Measurements from ENCODE around the gene CDH13. TPM values are rescaled to one million over a fixed set of nuclear protein-coding genes. Genes with fewer than 3 reads are reported as not detected.

CDH13 gene
- polyA plus RNA-seq, 1 donor = 57.0 TPM

DNA sequence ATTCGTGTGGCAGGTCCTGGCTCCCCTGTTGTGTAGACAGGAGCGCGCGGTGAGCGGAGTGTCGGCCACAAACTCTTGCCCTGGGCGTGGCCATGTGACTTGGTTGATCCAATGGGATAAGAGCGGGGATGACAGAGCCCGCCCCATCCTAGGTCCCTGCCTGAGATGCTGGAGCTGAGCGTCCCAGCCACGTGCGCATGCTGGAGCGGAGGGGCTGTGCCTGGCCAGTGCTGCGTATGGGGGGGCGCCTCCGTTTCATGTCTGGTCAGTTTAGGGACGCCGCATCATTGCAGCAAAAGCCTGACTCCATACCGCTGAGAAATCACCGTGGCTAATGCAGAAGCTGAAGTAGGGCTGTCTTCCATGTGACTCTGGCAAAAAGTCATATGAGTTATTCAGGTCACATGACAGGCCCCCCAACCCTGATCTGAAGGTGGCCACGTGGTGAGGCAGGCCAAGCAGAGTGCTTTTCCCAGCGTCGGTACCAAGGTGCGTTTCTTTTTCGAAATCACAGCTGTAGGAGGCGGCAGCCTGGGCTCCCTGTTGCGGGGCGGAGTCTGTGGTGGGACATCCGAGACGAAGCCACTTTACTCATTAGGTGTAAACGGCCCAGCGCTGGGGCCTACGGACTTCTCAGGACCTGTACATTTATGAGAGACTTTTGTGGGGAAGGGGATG, 1203.5 kb downstream of the CDH13 start:
- no peak for DNase-seq

DNA sequence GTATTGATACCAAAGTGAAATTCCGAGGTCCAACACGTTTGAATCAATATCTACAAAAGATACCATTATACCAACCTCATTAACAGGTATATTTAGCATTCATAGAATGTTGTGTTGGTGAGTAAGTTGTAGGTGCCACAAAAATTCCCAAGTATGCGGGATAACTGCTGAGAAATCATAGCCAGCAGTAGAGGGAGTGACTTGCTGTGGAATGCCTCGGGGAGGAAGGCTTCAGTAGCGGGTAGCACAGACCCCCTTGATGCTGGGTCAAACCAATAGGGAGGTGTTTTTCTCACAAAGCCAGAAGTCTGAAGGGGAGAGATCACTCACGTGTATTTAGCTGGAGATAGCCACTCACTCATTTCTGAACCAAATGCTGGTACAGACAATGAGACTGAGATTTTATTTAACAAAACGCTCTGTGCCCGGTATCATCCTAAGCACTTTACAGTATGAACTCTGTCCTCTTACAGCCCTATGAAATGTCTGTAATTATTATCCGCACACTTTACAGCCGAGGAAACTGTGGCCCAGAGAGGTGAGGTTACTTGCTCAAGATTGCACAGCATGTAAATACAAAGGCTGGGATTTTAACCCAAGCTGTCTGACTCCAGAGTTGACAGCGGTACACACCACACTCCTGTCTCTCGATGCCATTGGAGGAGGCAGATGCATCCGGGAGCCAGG, 1204.1 kb downstream of the CDH13 start:
- DNase-seq = no peak

DNA sequence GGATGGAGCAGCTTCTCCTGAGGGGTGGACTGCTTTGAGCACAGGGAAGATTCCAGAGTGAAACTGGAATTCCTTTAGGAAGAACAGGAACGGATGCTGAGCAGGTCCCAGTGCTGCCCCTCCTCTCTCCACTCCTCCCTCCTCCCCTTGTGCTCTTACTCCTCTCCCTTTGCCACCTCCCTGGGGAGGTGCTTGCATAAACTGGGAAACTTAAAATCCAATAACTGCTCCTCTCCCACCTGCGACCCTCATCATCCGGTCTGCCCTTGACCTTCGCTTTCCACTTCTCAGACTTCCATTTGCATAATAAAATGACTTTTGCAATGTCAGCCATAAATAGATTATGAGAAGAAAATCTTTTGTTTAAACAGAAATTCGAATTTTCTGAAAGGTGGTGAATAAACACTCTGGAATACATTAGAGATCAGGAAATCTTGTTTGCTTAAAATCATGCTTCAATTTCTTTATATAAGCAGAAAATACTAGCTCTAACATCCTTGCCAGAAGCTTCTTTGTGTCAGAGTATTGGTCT, 1204.8 kb downstream of the CDH13 start:
- no peak for DNase-seq

DNA sequence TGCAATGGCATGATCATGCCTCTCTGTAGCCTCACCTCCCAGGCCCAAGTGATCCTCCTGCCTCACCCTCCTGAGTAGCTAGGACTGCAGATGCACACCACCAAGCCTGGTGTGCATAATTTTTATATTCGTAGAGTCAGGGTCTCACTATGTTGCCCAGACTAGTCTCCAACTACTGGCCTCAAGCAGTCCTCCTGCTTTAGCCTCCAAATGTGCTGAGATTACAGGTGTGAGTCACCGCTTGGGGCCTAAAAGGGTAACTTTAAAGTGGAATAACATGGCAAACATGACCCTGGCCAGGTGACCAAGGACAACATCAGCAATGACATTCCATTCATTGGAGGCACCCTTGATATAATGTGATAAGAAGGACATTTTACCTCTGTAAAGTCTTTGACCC, 1207.2 kb downstream of the CDH13 start:
- no peak for DNase-seq

DNA sequence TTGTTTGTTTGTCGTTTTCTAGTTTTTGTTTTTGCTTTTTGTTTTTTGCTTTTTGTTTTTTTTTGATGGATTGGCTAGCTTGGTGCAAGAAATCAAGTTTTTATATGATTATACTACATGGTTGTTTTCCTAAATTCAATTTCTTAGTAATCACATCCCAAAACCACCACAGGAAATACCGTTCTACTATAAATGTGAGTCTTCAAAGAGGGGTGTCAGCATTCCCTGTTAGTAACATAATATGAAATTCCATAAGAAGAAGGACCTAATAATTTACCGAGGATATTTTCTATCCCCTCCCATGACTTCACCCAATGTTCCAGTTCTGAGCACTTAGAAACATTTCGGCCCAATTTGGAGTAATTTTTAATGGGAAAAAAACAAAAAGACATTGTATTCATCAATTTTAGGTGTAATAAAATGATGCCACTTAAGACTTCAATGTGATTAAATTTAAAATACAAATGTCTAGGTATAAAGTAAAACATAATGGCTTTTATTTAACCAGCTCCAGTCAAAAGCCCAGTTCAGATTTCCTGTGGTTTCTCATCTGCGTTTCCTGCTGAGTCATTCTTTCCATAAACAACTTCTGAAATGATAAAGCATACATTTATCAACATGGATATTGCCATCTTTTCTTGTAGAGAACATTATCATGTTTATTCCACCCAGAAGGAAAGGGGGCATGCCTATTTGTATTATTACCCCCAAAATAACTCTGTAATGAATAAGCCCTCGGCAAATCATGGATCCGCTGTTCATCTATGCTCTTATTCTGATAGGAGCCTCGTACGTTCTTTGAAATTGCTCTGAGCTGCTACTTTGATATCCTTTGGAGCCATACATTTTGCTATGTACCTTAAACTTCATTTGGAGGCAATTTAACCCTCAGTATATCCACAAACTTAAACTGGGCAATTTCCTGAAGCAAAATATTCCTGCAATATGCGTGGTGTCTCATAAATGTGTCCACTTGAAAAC, 1209.1 kb downstream of the CDH13 start:
- DNase-seq = no peak

DNA sequence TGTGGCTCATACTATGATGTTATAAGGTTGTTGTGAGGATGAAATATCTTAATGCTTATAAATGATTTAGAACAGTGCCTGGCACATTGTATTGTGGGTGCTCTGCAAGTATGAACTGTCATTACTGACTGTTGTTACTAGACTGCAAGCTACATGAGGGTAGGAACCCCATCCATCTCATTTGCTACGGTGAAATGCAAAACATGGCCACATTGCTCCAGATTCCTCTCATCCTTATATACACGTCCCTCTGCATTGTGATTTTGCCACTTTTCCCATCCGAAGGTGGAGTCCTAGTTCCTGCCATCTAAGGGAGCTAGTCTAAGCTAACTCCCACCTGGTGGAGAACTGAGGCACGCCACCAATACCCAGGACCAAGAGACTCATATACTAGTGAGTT, 1210.8 kb downstream of the CDH13 start:
- no peak for DNase-seq

DNA sequence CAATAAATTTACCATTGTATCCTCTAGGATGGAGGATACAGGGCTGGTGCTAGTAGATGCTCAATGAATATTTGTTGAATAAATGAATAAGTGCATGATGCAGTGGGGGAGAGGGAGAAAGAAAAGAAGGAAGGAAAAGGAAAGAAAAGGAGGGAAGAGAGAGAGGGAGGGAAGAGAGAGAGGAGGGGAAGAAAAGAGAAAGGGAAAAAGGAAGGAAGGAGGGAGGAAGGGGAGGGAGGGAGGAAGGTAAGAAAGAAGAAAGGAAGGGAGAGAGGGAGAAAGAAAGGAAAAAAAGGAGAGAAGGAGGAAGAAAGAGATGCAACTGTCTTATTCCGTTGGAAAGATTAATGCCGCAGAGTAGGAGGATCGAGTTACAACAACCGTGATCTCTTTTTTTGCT, 1211.4 kb downstream of the CDH13 start:
- no peak for DNase-seq

DNA sequence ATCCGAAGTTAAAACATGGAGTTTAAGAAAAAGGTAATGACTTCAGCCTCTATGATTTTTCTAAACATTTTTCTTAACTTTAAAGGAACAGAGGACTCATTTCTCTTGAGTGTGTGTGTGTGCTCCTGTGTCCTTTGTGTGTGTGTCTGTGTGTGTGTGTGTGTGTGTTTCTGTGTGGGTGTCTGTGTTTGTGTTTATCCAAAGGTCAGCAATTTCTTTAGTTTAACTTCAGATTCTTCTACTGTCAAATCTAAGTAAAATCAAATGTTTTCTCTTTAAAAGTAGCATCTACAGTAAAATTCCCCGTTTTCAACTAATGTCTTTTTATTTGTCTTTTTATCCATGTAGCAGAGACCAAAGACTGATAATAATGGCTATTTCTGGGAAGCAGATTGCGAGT, 1212.8 kb downstream of the CDH13 start:
- DNase-seq = no peak

DNA sequence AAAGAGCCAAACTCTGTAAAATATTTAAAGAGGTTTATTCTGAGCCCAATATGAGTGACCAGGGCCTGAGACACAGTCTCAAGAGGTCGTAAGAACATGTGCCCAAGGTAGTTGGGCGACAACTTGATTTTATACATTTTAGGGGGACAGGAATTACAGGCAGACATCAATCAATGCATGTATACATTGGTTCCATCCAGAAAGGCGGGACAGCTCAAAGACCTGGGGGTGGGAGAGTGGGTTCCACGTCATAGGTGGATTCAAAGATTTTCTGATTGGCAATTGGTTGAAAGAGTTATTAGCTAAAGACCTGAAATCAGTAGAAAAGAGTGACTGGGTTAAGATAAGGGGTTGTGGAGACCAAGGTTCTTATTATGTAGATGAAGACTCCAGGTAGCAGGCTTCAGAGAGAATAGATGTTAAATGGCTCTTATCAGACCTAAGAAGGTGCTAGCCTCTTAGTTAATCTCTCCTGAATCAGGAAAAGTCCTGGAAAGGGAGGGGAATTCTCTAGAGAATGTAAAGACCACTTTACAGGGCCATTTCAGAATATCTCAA, 1213.4 kb downstream of the CDH13 start:
- no peak for DNase-seq

DNA sequence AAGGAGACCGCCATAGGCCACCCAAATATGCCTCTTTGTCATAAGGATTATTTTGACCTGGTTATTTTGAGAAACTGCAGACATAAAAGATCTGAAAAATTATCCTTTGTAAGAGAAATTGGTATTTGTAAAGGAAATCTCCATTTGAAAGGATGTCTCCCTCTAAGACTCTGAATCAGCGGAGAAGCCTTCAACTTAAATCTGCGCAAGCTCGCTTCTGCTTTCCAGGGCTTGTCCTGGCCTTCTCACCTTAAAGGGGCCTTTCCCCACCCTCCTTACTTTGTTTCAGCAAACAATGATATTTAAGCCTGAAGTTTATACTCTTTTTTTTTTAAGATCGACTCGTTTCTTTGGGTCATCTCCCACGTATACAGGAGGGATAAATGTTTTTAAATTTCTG, 1215.5 kb downstream of the CDH13 start:
- no peak for DNase-seq

DNA sequence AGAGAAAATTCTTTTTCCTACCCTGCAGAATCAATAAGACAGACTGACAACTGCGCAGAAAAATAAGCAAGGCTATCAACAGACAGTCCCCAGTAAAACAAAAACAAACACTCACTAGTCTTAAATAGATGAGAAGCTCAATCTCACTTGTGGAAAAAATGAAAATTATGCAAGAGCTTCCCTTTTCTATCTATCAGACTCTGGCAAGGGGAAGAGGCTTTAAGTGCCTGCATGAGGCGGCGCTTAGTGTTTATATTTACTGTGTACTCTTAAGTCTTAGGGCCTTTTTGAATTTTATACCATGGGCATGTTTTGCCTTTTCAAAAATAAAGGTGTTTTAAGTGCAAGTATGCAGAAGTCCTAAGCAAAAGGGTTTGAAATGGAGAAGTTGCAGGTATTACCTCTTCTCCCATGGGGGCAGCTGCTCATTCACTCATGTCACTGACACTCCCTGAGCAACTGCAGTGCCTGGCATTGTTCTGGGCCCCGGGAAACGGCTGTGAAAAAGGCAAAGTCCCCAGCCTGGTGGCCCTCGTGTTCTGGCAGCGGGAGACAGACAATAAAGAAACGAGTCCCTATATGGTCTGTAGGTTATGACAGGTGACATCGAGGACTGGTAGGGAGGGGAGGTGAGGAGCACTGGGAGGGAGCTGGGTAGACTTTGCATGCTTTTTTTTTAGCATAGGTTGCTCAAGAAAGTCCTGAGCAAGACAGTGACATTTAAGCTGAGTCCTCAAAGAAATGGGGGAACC, 1216.2 kb downstream of the CDH13 start:
- no peak for DNase-seq

DNA sequence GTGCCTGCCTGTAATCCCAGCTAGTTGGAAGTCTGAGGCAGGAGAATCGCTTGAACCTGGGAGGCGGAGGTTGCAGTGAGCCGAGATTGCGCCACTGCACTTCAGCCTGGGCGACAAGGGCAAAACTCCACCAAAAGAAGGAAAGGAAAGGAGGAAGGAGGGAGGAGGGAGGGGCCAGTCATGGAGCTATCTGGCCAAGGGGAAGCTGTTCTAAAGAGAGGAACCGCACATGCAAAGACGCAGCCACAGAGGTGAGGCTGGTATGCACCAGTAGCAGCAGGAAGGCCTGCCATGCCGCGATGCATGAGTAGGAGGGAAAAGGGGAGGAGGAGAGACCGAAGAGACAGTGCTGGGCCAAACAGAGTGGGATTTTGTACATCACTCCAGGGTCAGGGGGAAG, 1216.9 kb downstream of the CDH13 start:
- DNase-seq = no peak

DNA sequence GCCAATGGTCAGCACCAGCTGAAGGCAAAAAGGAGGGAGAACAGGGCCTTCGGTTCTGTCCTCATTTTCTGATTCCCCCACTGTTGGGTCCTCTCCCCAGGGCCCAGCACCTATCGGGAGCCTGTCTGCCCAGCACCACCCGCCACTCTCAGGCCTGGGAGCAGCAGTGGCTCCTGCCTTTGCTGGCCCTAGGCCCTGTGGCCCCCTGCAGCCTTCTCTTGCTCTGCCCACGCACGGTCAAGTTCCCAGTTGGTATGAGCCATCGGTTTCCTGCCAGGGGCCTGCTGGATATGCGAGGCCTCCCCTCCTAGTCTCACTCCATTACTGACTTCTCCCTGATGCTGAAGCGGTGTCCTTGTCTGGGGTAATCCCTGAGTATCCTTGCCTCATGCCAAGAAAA, 1218.5 kb downstream of the CDH13 start:
- no peak for DNase-seq

DNA sequence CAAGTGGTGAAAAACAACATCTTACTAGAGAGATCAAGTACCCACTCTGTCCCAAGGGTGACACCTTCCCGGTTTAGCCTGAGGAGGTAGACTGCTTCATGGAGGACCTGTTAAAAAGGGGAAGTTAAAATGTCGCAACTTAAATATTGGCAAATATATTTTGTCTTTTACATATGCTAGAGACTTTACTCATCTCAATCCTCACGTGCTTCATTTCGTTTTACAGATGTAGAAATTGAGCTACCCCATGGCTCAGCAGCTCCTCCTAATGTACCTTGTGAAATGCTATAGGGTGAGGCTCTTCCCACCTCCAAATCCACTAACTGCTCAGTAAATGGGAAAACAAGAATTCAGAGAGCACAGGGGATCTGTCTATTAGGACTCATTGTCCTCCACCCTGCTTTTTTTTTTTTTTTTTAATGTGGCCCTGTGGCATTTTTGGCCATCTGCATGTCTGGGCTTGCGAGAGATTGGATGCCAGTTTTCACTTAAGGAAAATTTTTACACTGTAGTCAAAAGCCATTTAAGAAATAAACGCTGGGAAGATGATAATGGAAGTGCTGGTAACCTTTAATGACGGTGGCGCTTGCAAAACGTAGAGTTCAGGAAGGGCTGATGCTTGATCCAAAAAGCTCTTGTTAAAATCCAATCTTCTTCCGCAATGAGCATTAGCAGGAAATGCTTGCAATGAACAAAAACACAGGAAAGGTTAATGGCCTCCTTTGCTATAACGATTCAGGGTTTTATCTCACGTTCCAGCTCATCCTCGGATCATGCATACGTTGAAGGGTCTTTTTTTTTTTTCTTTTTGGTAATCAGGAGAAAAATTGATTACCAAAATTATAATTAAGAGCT, 1220.8 kb downstream of the CDH13 start:
- no peak for DNase-seq

DNA sequence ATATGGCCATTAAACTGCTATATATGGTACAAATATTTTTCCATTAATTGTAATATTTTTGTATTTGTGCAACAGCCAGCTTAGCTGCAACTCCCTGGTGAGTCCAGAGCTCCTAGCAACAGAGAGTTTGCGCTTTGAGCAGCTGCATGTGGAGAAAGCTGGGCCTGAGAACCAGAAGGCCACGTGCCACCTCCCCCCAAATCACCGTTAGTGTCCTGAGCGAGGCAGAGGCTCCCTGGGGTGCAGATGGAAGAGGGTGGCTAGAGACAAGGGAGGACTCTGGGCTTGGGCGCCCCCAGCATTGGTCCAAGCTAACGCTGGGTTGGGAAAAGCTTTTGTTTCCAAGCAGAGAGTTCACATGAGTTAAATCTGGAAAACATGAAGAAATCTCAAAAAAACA, 1222.7 kb downstream of the CDH13 start:
- peak; percentile 73 for DNase-seq

Data from hindlimb muscle (tissue), 1 donor.